GM23338 (cell line): ENCODE results near the gene SCN2B. TPM values are rescaled to one million over a fixed set of nuclear protein-coding genes. Genes with fewer than 3 reads are reported as not detected.

Source experiments
- ATAC-seq: fragments of 200-7000 bp; cut with Tn5 transposase; 3 replicates; pipeline ENCODE4 v1.9.1; 2020
- DNase-seq: peaks from one replicate; pipeline ENCODE4 v3.0.0-alpha.2; 2015; ENCODE audit warnings: low spot score
- H2AFZ ChIP-seq: fragments of 200-600 bp; sonication (generic); 2 replicates; pipeline ENCODE4 v1.8.0; 2016; ENCODE audit warnings: antibody characterized with exemption, mild to moderate bottlenecking, moderate library complexity
- H3F3A ChIP-seq: fragments of 200-600 bp; sonication (generic); replicated peaks from 2 replicates; pipeline ENCODE4 v1.8.0; 2017; ENCODE audit warnings: antibody characterized with exemption, mixed run types, low read depth
- H3K27ac ChIP-seq: fragments of 200-600 bp; sonication (generic); 2 replicates; pipeline ENCODE4 v1.6.1; 2016; ENCODE audit warnings: low read depth
- H3K27me3 ChIP-seq: fragments of 200-600 bp; sonication (generic); 2 replicates; pipeline ENCODE4 v1.8.0; 2016; ENCODE audit warnings: mild to moderate bottlenecking, mixed run types, moderate library complexity; ENCODE audit not compliant: insufficient read depth
- H3K36me3 ChIP-seq: fragments of 200-600 bp; sonication (generic); 2 replicates; pipeline ENCODE4 v1.8.0; 2016; ENCODE audit warnings: mild to moderate bottlenecking; ENCODE audit not compliant: insufficient read depth
- H3K4me1 ChIP-seq: fragments of 200-600 bp; sonication (generic); 2 replicates; pipeline ENCODE4 v1.8.0; 2016; ENCODE audit warnings: mild to moderate bottlenecking, moderate library complexity; ENCODE audit not compliant: insufficient read depth
- H3K4me2 ChIP-seq: fragments of 200-600 bp; sonication (generic); 2 replicates; pipeline ENCODE4 v1.7.1; 2017; ENCODE audit warnings: mixed run types
- H3K4me3 ChIP-seq: fragments of 200-600 bp; sonication (generic); 2 replicates; pipeline ENCODE4 v1.6.1; 2016; ENCODE audit warnings: mixed run types
- H3K79me2 ChIP-seq: fragments of 200-600 bp; sonication (generic); replicated peaks from 2 replicates; pipeline ENCODE4 v1.8.0; 2017; ENCODE audit warnings: mild to moderate bottlenecking; ENCODE audit not compliant: insufficient read depth
- H3K9me2 ChIP-seq: fragments of 200-600 bp; sonication (generic); 2 replicates; pipeline ENCODE4 v1.8.0; 2017; ENCODE audit not compliant: insufficient read depth
- H4K20me1 ChIP-seq: fragments of 200-600 bp; sonication (generic); replicated peaks from 2 replicates; pipeline ENCODE4 v1.8.0; 2017; ENCODE audit warnings: mild to moderate bottlenecking; ENCODE audit not compliant: insufficient read depth
- H3K27ac Mint-ChIP-seq: 2 replicates; pipeline ENCODE4 v1.8.0; 2020; ENCODE audit warnings: inconsistent platforms, mild to moderate bottlenecking, moderate library complexity, mixed read lengths
- H3K27me3 Mint-ChIP-seq: 3 replicates; pipeline ENCODE4 v1.8.0; 2022; ENCODE audit warnings: low read depth, mild to moderate bottlenecking, moderate library complexity, mixed read lengths, inconsistent platforms; ENCODE audit not compliant: insufficient read depth, poor library complexity
- H3K36me3 Mint-ChIP-seq: 3 replicates; pipeline ENCODE4 v1.8.0; 2021; ENCODE audit warnings: low read depth, mild to moderate bottlenecking, inconsistent platforms, moderate library complexity, mixed read lengths
- H3K4me1 Mint-ChIP-seq: 3 replicates; pipeline ENCODE4 v1.8.0; 2020; ENCODE audit warnings: mild to moderate bottlenecking, inconsistent platforms, mixed read lengths
- H3K4me3 Mint-ChIP-seq: 3 replicates; pipeline ENCODE4 v1.8.0; 2021; ENCODE audit warnings: moderate library complexity, mild to moderate bottlenecking, inconsistent platforms, mixed read lengths
- H3K9me3 Mint-ChIP-seq: 3 replicates; pipeline ENCODE4 v1.8.0; 2020; ENCODE audit warnings: moderate library complexity, mild to moderate bottlenecking, inconsistent platforms, mixed read lengths
- JUNB ChIP-seq: IDR thresholded peaks from one replicate; pipeline ENCODE4 v1.6.1; 2016; ENCODE audit warnings: antibody characterized with exemption; ENCODE audit not compliant: unreplicated experiment
- REST ChIP-seq: IDR thresholded peaks from one replicate; pipeline ENCODE4 v1.6.1; 2018; ENCODE audit warnings: antibody characterized with exemption; ENCODE audit not compliant: unreplicated experiment
- STAT1 ChIP-seq: IDR thresholded peaks from one replicate; pipeline ENCODE4 v1.6.1; 2016; ENCODE audit warnings: antibody characterized with exemption; ENCODE audit not compliant: unreplicated experiment
- polyA plus RNA-seq: library from polyadenylated mRNA; unstranded; fragments of >200 nt; fragmentation: Nextera tagmentation; extraction: Ambion mirVana; gene quantifications from 2 replicates; pipeline ENCODE4 v1.2.1, GENCODE V29; 2016
- total RNA-seq: library from RNA; depleted of rRNA; stranded (reverse); fragments of >200 nt; shearing (Covaris generic); gene quantifications from 2 replicates; pipeline ENCODE4 v1.2.3, GENCODE V29; 2014
- TF ChIP-seq, protein P1 (sequence below): fragments of 250-450 bp; sonication (Bioruptor Pico); IDR thresholded peaks from 2 replicates; pipeline ENCODE4 v1.5.0; 2020; ENCODE audit warnings: mild to moderate bottlenecking, moderate library complexity

Gene SCN2B
- total and polyA plus RNA-seq, 2 experiments from 2014 or later: 0.03 TPM; not detected in 1

DNA sequence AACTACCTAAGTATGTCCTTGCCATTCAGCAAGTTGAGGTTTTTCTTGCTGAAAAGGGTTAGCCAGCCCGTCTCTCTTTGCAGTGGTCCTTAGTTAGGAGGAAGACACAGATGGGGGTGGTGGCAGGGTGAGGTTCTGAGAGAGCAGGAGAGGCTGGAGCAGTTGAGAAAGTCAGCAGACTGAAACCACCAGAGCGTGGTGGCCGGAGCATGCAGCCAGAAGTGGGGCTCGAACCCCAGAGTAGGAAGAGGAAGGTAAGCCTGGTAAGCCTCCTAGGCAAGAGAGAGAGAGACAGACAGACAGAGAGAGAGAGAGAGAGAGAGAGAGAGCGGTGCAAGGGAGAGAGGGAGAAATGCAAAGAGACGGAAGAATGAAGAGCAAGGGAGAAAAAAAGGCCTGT, 14.7 kb downstream of the SCN2B start (continued):
- TF ChIP-seq, protein P1, sequence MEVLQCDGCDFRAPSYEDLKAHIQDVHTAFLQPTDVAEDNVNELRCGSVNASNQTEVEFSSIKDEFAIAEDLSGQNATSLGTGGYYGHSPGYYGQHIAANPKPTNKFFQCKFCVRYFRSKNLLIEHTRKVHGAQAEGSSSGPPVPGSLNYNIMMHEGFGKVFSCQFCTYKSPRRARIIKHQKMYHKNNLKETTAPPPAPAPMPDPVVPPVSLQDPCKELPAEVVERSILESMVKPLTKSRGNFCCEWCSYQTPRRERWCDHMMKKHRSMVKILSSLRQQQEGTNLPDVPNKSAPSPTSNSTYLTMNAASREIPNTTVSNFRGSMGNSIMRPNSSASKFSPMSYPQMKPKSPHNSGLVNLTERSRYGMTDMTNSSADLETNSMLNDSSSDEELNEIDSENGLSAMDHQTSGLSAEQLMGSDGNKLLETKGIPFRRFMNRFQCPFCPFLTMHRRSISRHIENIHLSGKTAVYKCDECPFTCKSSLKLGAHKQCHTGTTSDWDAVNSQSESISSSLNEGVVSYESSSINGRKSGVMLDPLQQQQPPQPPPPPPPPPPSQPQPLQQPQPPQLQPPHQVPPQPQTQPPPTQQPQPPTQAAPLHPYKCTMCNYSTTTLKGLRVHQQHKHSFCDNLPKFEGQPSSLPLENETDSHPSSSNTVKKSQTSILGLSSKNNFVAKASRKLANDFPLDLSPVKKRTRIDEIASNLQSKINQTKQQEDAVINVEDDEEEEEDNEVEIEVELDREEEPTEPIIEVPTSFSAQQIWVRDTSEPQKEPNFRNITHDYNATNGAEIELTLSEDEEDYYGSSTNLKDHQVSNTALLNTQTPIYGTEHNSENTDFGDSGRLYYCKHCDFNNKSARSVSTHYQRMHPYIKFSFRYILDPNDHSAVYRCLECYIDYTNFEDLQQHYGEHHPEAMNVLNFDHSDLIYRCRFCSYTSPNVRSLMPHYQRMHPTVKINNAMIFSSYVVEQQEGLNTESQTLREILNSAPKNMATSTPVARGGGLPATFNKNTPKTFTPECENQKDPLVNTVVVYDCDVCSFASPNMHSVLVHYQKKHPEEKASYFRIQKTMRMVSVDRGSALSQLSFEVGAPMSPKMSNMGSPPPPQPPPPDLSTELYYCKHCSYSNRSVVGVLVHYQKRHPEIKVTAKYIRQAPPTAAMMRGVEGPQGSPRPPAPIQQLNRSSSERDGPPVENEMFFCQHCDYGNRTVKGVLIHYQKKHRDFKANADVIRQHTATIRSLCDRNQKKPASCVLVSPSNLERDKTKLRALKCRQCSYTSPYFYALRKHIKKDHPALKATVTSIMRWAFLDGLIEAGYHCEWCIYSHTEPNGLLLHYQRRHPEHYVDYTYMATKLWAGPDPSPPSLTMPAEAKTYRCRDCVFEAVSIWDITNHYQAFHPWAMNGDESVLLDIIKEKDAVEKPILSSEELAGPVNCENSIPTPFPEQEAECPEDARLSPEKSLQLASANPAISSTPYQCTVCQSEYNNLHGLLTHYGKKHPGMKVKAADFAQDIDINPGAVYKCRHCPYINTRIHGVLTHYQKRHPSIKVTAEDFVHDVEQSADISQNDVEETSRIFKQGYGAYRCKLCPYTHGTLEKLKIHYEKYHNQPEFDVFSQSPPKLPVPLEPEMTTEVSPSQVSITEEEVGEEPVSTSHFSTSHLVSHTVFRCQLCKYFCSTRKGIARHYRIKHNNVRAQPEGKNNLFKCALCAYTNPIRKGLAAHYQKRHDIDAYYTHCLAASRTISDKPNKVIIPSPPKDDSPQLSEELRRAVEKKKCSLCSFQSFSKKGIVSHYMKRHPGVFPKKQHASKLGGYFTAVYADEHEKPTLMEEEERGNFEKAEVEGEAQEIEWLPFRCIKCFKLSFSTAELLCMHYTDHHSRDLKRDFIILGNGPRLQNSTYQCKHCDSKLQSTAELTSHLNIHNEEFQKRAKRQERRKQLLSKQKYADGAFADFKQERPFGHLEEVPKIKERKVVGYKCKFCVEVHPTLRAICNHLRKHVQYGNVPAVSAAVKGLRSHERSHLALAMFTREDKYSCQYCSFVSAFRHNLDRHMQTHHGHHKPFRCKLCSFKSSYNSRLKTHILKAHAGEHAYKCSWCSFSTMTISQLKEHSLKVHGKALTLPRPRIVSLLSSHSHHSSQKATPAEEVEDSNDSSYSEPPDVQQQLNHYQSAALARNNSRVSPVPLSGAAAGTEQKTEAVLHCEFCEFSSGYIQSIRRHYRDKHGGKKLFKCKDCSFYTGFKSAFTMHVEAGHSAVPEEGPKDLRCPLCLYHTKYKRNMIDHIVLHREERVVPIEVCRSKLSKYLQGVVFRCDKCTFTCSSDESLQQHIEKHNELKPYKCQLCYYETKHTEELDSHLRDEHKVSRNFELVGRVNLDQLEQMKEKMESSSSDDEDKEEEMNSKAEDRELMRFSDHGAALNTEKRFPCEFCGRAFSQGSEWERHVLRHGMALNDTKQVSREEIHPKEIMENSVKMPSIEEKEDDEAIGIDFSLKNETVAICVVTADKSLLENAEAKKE (CRISPR knock-in tag): no peak
- no peak for TF ChIP-seq STAT1
- TF ChIP-seq JUNB: no peak

- H3K27ac Mint-ChIP-seq: no peak overlapping the region
- H3K4me1 ChIP-seq: peaks cover 48% of the 10 kb centered on the region
- peaks cover 56% of the 10 kb centered on the region for H3K27me3 Mint-ChIP-seq
- peak overlapping the region; percentile 94 for H3K4me3 ChIP-seq
- no peaks in the 10 kb centered on the region for H4K20me1 ChIP-seq
- H3K27me3 ChIP-seq: peaks cover 80% of the 10 kb centered on the region
- H2AFZ ChIP-seq: peak overlapping the region; percentile 86
- H3K36me3 Mint-ChIP-seq: no peaks in the 10 kb centered on the region
- DNase-seq (no peak), ATAC-seq (no peak)
- peak overlapping the region; percentile 98 for H3K4me2 ChIP-seq
- no peaks in the 10 kb centered on the region for H3K36me3 ChIP-seq
- H3K9me3 Mint-ChIP-seq: no peaks in the 10 kb centered on the region
- H3F3A ChIP-seq: 0 out of 2 replicates have a peak, but pooled peaks cover 3% of the 10 kb centered on the region
- H3K4me3 Mint-ChIP-seq: peak overlapping the region; percentile 63
- H3K9me2 ChIP-seq: no peaks in the 10 kb centered on the region
- peaks cover 45% of the 10 kb centered on the region for H3K4me1 Mint-ChIP-seq
- H3K79me2 ChIP-seq: no peaks in the 10 kb centered on the region
- H3K27ac ChIP-seq: no peak overlapping the region
- TF ChIP-seq REST: no peak
- TF ChIP-seq, protein P1 (CRISPR knock-in tag): no peak
Observed at GRCh38 chr11:118157186-118157895, 19.1 kb downstream of the SCN2B start.
